Measurements from ENCODE around the gene NLRP1. TPM values are rescaled to one million over a fixed set of nuclear protein-coding genes. Genes with fewer than 3 reads are reported as not detected.
A peak's percentile ranks its signal among the peaks of the same experiment; 100 is the strongest.

Gene NLRP1
- total and polyA plus RNA-seq, 9 of the 15 experiments (the other 6 are each of a cell fraction or from before 2014, with no cell fraction given) = 4.0 to 69.4 (median 27.7) TPM

GRCh38 chr17:5621026-5621425 lies 36.7 kb upstream of the NLRP1 start (continued):
- TF ChIP-seq, protein P1, sequence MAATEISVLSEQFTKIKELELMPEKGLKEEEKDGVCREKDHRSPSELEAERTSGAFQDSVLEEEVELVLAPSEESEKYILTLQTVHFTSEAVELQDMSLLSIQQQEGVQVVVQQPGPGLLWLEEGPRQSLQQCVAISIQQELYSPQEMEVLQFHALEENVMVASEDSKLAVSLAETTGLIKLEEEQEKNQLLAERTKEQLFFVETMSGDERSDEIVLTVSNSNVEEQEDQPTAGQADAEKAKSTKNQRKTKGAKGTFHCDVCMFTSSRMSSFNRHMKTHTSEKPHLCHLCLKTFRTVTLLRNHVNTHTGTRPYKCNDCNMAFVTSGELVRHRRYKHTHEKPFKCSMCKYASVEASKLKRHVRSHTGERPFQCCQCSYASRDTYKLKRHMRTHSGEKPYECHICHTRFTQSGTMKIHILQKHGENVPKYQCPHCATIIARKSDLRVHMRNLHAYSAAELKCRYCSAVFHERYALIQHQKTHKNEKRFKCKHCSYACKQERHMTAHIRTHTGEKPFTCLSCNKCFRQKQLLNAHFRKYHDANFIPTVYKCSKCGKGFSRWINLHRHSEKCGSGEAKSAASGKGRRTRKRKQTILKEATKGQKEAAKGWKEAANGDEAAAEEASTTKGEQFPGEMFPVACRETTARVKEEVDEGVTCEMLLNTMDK (IDR thresholded peaks at IDR 0.05; ENCODE audit: borderline replicate concordance, insufficient read depth, low read depth, low read length, poor library complexity, severe bottlenecking) = no peak
- no peak for TF ChIP-seq ARID1B (IDR thresholded peaks at IDR 0.05)

GRCh38 chr17:5619088-5619740 lies 34.9 kb upstream of the NLRP1 start:
- DNase-seq (ENCODE audit: extremely low read depth in 1 of 4, low spot score in 3 of 4) (peak; percentile 66 to 83 (median 74)), ATAC-seq (peak; percentile 83), FAIRE-seq (peak; percentile 95)
- CTCF ChIA-PET (ENCODE audit: low intra/inter-chr PET ratio) = no interaction called here
- Histone ChIP-seq H3K9me3 (replicated peaks; ENCODE audit: control insufficient read depth, insufficient read depth, low read depth, low read length) (no peaks in the 10 kb centered on the region), H3K9ac (ENCODE audit: insufficient read depth in 1 of 2, low read depth in 2 of 2, low read length in 2 of 2) (peak overlapping the region; percentile 91), H3K4me3 (peak overlapping the region; percentile 60), H3K4me1 (replicated peaks in 1 of 2; ENCODE audit: control insufficient read depth in 2 of 2, insufficient read depth in 2 of 2, low read length in 2 of 2) (peaks cover 3 to 10% of the 10 kb centered on the region in 2 experiments; a peak in 3 of 5 replicates), H3K4me2 (ENCODE audit: insufficient read depth, low read length) (peak overlapping the region; percentile 90), H3K36me3 (ENCODE audit: control insufficient read depth, insufficient read depth, low read length) (peaks cover 37% of the 10 kb centered on the region), H3K79me2 (ENCODE audit: control insufficient read depth, insufficient read depth, low read length) (peaks cover 55% of the 10 kb centered on the region), H2AFZ (ENCODE audit: low read depth, low read length) (peak overlapping the region; percentile 99), H3K27me3 (ENCODE audit: control insufficient read depth in 2 of 2, insufficient read depth in 2 of 2, low read length in 2 of 2) (no peaks in the 10 kb centered on the region), H3K27ac (ENCODE audit: extremely low read depth, low read depth, low read length) (peak overlapping the region; percentile 87), H4K20me1 (replicated peaks; ENCODE audit: control insufficient read depth, insufficient read depth, low read length) (peaks cover 23% of the 10 kb centered on the region), H3K9me1 (ENCODE audit: control insufficient read depth, insufficient read depth, low read length) (peaks cover under 1% of the 10 kb centered on the region)
- POLR2A ChIA-PET = interaction anchor here (0.6 to 6.3 kb wide), 6 partner anchors 8 to 1179 kb away, joined by 3 to 33 read pairs (median 3); no protein-coding TSS in a partner anchor
- BruUV-seq (replicated peaks) = no TSS peak
- 11% methylated on average over 17 of the region's 20 CpGs for WGBS (ENCODE audit: insufficient coverage, low coverage, missing lambda C conversion rate)
- in situ Hi-C loops (cut with MboI) = no loop called here
- intact Hi-C loops (cut with micrococcal nuclease) = no loop called here
- TF ChIP-seq, protein P2, sequence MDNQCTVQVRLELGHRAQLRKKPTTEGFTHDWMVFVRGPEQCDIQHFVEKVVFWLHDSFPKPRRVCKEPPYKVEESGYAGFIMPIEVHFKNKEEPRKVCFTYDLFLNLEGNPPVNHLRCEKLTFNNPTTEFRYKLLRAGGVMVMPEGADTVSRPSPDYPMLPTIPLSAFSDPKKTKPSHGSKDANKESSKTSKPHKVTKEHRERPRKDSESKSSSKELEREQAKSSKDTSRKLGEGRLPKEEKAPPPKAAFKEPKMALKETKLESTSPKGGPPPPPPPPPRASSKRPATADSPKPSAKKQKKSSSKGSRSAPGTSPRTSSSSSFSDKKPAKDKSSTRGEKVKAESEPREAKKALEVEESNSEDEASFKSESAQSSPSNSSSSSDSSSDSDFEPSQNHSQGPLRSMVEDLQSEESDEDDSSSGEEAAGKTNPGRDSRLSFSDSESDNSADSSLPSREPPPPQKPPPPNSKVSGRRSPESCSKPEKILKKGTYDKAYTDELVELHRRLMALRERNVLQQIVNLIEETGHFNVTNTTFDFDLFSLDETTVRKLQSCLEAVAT (IDR thresholded peaks at IDR 0.05) = peak in 1 of 2 experiments; percentile 12; a peak in 1 of 4 replicates
- TF ChIP-seq ZC3H11A (IDR thresholded peaks at IDR 0.05; ENCODE audit: low read depth, low read length) (no peak), HOMEZ (CRISPR knock-in tag; IDR thresholded peaks at IDR 0.05) (no peak), NR2C2 (CRISPR knock-in tag; IDR thresholded peaks at IDR 0.05) (no peak), NR2C2 (tag; IDR thresholded peaks at IDR 0.05) (peak; percentile 45), POLR2A (conservative IDR thresholded peaks at IDR 0.05) (peak; percentile 99), ZNF143 (CRISPR knock-in tag; IDR thresholded peaks at IDR 0.05) (no peak), CCNT2 (IDR thresholded peaks at IDR 0.05; ENCODE audit: borderline replicate concordance, extremely low read depth, insufficient read length, low read depth, low read length) (no peak), SAFB (IDR thresholded peaks at IDR 0.05; ENCODE audit: borderline replicate concordance, low read depth, low read length) (no peak), XRCC5 (IDR thresholded peaks at IDR 0.05; ENCODE audit: low read depth, low read length) (0 out of 2 replicates have a peak, but pooled peaks have one; percentile 26), ADNP (tag; IDR thresholded peaks at IDR 0.05) (no peak), EHMT2 (IDR thresholded peaks at IDR 0.05) (0 out of 2 replicates have a peak, but pooled peaks have one; percentile 41), EP300 (IDR thresholded peaks at IDR 0.05; ENCODE audit: low read length) (no peak)

All from K562 (cell line).